Measurements from ENCODE around the gene SCGB1C2.
"Not testable (repeated sequence)": the region's sequence is repeated elsewhere in the genome, so short reads cannot be mapped to it uniquely, and the experiment has no call there.

SCGB1C2 gene

DNA sequence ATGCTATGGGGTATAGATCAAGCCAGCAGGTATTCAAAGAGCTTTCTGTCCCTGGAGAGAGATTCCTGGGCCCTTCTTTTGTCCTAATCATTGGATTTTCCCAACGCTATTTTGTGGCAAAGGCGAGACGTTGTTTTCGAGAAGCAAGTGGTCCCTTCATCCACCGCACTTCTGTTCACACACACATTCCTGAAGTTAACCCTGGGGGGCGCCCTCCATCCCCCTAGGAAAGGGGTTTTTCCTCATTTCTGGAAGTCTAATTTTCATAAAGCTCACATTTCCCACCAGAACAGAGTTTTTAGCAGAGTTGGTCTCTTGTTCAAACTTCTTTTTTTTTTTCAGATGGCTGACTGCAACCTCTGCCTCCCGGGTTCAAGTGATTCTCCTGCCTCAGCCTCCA lies 11.9 kb downstream of the SCGB1C2 start:
- no peak for DNase-seq

DNA sequence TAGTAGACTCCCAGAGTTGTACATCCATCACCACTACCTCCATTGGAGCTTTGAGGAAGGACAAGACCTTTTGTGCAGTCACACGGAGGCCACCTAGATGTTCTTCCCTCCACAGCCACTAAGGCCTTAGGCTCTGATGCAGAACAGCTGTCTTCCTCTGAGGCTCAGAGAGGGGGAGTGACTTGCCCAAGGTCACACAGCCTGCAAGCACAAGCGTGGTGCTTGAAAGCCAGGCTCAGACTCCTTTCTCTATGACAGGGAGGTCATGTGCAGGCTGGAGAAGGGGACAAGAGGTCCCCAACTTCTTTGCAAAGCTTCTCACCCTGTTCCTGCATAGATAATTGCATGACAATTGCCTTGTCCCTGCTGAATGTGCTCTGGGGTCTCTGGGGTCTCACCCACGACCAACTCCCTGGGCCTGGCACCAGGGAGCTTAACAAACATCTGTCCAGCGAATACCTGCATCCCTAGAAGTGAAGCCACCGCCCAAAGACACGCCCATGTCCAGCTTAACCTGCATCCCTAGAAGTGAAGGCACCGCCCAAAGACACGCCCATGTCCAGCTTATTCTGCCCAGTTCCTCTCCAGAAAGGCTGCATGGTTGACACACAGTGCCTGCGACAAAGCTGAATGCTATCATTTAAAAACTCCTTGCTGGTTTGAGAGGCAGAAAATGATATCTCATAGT lies 12.7 kb downstream of the SCGB1C2 start:
- no peak for DNase-seq

DNA sequence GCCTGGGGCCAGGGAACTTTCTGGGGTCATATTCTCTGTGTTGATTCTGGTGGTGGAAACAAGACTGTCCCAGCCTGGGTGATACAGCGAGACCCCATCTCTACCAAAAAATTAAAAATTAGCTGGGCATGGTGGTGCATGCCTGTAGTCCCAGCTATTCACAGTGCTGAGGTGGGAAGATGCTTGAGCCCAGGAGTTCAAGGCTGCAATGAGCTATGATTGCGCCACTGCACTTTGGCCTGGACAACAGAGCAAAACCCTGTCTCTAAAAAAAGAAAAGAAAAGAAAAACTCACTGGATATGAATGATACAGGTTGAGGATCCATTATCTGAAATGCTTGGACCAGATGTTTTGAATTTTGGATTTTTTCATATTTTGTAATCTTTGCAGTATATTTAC lies 13.6 kb downstream of the SCGB1C2 start:
- DNase-seq, result no peak

DNA sequence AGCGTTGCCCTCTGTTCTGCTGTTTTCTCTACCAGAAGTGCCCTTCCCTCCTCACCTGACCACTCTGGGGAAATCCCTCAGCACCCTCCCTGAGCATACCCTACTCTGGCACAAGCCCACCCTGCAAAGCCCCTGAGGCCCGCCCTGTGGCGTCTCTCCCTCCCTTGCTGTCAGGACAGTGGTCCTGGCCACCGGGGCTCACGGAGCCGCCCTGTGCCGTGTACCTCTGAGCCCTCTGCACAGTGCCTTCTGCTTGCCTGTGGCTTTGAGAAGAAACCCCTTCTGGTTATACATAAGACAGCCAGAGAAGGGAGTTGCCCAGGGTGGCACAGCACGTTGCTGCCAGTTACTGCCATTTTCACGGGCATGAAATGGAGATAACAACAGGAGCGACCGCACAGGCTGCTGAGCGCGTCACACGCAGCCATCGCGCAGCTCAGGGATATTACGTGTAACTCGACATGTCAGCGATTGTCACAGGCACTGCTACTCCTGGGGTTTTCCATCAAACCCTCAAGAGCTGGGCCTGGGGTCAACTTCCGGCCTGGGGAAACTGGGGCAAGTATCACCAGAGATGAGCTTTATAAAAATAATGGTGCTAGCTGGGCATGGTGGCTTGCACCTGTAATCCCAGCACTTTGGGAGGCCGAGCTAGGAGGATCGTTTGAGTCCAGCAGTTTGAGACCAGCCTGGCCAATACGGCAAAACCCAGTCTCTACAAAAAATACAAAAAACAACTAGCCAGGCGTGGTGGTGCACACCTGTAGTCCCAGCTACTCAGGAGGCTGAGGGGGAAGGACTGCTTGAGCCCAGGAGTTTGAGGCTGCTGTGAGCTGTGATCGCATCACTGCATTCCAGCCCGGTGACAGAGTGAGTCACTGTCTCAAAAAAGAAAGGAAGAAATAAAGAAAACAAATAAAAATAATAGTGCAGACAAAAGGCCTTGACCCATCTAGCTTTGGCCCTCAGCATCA lies 14.8 kb downstream of the SCGB1C2 start:
- no peak for DNase-seq

DNA sequence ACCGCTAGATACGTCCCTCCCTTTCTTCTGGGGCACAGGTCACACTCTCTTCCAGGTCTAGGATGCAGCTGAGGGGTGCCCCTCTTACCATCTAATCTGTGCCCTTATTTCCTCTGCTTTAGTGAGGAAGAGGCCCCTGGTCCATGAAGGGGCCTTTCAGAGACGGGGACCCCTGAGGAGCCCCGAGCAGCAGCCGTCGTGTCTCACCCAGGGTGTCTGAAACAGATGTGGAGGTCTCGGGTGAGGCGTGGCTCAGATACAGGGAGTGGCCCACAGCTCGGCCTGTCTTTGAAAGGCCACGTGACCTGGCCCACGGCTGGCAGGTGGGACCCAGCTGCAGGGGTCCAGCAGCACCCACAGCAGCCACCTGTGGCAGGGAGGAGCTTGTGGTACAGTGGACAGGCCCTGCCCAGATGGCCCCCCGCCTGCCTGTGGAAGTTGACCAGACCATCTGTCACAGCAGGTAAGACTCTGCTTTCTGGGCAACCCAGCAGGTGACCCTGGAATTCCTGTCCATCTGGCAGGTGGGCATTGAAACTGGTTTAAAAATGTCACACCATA lies 15.6 kb downstream of the SCGB1C2 start:
- no peak for DNase-seq

DNA sequence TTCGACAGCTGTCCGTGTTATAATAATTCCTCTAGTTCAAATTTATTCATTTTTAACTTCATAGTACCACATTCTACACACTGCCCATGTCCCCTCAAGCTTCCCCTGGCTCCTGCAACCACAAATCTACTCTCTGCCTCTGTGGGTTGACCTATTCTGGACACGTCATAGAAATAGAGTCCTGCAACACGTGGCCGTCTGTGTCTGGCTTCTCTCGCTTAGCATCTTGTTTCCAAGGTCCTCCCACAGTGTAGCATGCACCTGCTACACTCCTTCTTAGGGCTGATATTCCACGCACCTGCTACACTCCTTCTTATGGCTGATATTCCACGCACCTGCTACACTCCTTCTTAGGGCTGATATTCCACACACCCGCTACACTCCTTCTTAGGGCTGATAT lies 16.5 kb downstream of the SCGB1C2 start:
- no peak for DNase-seq

DNA sequence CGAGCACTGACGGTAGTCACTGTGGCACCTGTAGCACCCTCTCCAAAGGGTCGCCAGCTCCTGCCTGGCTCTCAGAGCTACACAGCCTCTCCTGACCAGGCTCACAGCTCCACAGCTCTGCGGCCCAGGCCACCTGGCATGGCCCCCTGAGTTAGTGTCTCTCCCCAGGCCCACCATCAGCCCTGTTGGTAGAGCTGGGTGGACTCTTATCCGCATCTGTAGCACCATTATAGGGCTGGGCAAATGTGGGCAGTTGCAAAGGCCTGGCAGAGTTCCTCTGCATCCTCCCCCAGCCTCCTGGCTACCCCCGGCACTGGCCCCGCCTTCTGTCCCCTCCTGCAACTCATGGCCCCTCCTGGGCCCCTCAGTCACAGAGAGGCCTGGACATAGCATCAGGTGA lies 18.2 kb downstream of the SCGB1C2 start:
- DNase-seq, result no peak

DNA sequence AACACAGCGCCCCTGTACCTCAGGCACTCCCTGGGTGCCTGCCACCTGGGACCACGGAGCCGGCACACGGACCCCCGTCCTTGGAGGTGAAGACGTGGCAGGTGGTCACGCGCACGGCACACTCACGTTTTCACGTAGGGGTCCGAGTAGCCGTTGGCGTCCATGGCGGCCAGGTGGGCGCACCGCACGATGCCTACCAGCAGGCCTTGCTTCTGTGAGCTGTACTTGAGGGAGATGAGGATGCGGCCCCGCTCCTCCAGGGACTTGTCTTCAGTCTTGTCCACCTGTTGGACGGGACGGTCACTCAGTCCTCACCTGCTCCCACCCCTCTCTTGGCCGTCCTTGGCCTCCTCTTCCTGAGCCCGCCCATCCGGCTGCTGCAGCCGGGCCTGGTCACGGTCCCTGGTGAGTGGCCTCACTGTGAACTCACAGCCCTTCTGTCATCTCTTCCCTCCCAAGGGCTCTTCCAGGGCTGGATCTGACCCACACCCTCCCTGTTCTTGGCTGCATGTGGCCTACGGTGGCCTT lies 18.8 kb downstream of the SCGB1C2 start:
- no peak for DNase-seq

DNA sequence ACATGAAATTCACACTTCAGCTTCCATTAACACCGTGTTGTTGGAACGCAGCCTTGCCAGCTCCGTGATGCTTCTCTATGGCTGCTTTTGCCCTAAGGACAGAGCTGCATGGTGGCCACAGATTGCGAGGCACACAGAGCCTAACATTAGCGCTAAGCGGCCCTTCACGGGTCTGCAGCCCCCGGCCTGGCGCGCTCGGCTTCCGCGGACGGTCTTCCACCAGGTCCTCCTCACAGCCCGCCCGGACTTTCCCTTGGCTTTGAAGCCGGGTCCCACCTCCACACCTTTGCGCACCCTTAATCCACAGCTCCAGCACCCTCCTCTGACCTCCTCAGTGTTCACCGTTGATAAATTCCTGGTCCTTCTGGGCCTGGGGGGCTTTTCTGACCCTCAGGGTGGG lies 19.6 kb downstream of the SCGB1C2 start:
- no peak for DNase-seq

DNA sequence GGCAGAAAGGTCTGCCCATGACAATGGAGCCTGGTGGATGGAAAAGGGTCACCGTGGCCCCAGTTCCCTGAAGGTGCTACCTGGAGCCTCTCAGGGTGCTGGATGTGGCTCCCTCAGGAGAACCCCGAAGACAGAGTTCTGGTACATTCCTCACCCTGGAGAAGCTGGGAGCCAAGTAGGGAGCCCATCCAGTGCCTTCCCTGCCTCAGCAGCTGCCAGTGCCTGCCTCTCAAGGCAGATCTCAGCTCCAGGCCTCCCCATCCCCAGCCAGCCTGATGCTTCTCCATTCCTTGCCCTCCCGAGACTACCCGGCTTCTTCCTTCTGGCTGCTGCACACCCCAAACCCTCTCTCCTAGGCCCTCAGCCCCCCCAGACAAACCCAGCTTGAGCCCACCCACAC lies 20.5 kb downstream of the SCGB1C2 start:
- no peak for DNase-seq

DNA sequence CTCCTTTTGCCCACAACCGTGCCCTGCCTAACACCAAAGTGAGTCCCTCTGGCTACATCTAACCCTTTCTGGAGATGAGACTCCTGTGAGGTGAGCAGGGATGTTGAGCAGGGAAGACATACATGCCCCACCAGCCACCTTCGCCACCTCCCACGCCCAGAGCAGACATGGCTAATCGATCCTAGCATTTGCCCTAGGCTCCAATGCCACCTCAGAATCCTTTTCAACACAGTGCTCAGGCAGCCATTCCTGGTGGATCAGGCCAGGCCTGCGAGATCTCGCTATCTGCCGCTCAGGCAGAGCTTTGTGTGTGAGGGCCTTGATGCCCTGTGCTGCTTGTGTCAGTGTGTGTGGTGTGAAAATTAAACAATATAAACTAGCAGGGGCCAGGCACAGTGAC lies 21.0 kb downstream of the SCGB1C2 start:
- no peak for DNase-seq

DNA sequence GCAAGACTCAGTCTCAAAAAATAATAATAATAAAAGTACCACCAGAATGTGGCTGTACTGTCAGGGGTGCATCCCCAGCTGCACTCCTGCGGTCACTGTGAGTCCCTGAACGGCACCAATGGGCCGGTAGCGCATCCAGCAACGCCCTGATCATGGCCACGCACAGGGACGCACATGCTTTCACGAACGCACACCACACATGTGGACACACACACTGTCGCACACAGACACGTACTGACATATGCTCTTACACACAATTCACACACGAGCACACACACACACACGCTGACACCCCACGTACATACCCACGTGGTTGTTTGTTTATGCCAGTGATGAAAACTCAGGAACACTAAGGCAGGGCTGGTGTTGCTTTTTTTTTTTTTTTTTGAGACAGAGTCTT lies 22.2 kb downstream of the SCGB1C2 start:
- no peak for DNase-seq

DNA sequence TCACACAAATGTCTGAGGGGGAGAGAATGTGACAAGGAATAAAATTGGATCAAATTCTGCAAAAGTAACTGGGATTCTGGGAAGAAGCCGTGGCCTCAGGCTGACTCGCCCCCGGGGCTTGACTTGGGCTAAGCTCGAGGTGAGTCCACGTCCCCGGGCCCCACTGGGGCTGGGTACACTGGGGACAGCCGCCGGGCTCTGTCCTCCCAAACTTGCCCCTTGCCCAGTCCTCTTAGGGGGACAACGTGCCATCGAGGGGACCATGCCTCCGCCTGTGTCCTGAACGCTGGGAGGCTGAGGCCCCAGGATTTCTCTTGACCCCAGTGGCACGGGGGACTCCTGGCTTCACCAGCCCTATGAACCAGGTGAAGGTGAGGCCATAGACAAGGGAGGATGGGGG lies 23.0 kb downstream of the SCGB1C2 start:
- DNase-seq, result no peak

DNA sequence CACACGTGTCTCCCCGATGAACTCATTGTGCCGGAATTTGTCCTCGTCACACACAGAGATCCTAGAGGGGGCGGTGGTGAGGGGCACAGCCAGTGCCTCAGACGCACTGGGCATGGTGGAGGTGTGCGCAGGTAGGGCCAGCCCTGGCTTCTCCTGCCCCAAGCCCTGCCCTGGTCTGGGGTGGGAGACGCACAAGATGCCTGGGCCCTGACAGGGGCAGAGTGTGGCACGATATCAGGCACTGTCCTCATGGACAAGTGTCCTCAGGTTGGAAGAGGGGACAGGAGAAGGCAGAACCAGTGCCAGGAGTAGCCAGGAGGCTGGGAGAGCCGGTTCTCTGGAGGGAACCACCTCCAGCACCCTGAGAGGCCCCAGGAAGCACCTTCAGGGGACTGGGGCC lies 24.1 kb downstream of the SCGB1C2 start:
- no peak for DNase-seq

DNA sequence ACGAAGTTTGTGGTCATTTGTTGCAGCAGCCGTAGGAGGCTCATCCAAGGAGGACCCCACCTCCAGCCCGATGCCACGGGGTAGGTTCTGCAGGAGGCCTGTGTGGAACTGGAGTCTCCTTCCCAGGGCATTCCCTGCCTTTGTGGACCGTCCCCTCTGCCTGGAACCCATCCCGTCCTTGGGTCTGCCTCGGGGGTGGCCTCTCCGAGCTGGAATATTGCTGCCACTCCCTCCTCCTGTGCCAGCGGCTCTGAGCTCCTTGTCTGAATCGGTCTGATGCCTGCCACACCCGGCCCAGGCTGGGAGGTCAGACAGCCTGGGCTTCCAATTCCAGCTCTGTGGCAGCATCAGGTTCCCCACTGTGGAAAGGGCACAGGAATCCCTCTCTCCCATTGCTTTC lies 25.3 kb downstream of the SCGB1C2 start:
- DNase-seq, result no peak

DNA sequence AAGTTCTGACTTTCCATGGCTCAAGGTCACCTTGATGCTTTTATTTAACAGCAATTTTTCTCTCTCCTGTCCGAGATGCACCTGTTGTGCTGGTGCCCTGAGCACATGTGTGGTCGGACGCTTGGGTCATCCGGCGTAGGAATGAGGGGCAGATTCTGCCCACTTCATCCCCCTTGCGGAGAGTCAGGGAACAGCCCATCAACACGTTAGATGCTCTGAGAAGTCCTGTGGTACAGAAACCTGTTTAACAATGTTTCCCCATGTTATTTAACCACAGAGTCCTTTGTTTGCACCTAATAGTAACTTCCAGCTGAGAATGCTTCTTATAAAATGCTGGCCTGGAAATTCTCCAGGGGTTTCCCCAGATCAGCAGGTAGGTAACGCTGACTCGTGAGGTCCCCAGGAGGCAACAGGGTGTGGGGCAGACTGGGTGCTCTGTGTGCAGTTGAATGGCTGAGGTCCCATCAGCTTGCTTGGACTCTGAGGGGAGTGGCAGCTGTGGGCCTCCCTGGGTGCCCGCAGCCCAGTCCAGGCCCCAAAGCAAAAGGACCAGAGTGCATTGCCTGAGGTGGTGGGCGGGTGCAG lies 26.2 kb downstream of the SCGB1C2 start:
- no peak for DNase-seq

DNA sequence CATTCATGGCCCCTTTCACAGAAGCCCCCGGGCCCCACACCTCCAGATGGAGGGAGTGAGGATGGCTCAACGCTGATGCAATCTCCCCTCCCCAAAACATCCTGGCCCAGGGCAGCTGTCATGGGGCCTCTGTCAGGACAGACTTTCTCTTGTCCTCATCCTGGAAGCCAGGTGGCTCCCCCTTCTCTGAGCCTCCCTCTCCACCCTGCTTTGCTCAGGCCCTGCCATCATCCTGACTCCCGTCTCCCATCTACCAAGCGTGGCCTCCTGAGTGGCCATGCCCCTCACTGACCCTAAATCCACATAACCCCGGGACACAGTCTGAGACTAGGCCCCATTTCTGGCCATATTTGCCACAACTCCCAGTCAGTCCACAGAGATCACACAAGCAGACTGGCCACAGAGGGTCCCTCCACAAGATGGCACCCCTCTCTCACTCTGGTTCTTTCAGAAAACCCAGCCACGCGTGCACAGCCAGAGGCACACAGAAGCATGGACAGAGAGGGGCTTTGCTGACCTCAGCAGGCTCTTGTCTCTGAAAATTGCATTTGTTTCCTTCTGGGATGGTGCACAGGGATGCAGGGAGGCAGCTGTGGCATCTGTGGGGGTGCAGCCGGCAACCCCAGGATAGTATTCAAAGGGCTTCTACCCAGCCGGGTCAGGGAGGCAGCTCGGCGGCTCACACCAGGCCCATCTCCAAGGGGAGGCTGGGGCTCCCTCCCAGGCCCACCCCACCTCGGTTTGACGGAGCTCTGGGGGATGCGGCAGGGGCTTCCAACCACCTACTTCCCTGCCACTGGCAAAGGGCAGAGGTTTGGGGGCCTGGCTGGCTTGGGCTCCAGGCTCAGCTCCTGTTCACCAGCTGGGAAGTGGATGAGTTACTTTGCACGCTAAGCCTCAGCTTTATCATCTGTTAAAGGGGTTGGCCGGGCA lies 27.2 kb downstream of the SCGB1C2 start:
- DNase-seq, result no peak

DNA sequence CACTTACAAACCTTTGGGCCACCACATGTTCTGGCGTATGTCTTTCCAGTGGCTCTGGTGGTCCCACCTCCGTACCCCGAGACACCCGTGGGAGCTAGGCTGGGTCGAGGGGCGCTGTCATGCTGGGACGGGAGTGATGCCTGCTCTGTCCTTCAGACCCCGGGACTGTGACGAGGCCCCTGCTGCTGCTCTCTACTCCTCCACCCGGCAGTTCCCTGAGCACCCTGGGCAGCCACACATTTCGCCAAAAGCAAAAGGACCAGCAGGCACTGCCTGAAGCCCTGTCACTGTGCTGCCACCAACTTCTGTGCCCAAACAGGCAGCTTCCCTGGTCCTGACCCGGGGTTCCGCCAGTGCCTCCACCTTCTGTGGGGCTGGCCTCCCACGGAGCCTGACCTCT lies 28.6 kb downstream of the SCGB1C2 start:
- no peak for DNase-seq

DNA sequence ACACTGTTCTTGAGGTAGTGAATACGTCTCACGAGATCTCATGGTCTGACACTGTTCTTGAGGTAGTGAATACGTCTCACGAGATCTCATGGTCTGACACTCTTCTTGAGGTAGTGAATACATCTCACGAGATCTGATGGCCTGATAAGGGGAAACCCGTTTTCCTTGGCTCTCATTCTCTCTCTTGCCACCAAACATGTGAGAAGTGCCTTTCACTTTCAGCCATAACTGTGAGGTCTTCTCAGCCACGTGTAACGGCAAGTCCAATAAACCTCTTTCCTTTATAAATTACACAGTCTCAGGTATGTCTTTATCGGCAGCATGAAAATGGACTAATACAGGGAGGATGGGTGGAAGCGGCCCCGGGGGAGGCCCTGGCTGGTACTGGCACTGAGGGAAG lies 31.2 kb downstream of the SCGB1C2 start:
- not testable (repeated sequence) for DNase-seq

DNA sequence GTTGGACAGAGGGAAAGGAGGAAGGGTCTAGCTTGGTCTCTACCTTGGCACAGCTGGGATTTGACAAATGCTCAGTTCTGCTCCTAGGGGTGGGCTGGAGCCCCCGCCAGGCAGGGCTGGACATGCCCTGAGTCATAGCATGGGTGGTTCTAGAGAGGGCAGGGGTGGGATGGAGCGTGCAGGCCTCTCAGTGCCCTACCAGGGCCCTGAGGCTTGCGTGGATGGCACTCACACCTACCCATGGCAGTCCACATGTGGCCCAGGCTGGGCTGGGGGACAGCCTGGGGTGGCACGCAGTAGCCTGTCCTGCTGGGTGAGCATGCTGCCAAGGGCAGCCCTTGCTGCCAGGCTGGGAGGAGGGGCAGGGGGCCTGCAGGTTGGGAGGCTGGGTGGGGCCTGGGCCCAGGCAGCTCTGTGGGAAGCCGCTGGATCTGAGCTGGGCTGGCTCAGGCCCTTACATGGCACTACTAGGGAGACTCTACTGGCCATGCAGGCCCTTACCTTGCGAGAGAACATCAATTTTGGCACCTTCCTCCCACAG lies 32.8 kb downstream of the SCGB1C2 start:
- DNase-seq, result no peak

DNA sequence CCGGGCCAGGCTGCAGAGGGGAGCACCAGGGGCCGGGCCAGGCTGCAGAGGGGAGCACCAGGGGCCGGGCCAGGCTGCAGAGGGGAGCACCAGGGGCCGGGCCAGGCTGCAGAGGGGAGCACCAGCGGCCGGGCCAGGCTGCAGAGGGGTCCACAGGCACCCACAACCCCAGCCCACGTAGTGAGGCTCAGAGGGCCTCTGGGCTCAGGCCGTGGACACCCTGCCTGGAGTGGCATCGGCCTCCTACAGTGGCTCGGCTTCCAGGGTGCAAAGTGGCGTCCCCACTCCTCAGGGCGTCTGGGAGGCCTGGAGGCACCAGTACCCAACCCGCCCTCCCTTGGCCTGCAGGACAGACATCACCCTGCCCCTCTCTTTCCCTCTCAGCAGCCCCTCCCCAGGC lies 34.5 kb downstream of the SCGB1C2 start:
- no peak for DNase-seq

DNA sequence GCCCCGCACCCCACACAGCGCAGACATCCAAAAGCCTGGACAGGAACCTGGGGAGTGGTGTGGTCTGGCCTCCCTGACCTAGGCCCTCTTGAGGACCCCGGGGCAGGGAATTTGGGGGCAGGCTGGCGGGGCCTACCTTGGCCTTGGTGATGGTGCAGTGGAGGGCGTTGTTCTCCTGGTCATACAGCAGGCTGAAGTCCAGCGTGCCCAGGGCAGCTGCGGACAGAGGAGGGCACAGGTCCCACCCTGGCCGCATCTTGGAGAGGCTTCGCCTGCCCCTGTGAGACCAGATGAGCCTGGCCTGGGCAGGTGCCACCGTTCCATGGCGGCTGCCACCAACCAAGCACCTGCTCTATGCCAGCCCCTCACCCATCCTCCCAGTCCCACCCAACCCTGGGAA lies 35.0 kb downstream of the SCGB1C2 start:
- no peak for DNase-seq

Data from NCI-H226 (cell line).